K562 (cell line): ENCODE results near the gene TEX54. TPM values are rescaled to one million over a fixed set of nuclear protein-coding genes. Genes with fewer than 3 reads are reported as not detected.
A peak's percentile ranks its signal among the peaks of the same experiment; 100 is the strongest.

Source experiments
- FOXM1 ChIP-seq, 2 experiments: fragments of 450-650 bp in 1 of 2; sonication (generic) in 1 of 2; formaldehyde crosslinking in 1 of 2; IDR thresholded peaks; 2 replicates each; pipeline versions ENCODE4 v1.6.1 to v1.9.0; 2017 to 2022; ENCODE audit warnings: low read depth in 2 of 2, mild to moderate bottlenecking in 2 of 2, missing genetic modification reagents in 1 of 2, moderate library complexity in 1 of 2
- FOXP1 ChIP-seq: sonication (generic); formaldehyde crosslinking; IDR thresholded peaks from 2 replicates; pipeline ENCODE4 v1.8.0; 2022; ENCODE audit warnings: mild to moderate bottlenecking, missing genetic modification reagents
- YY1 ChIP-seq, 3 experiments: IDR thresholded peaks; 2 replicates each; pipeline ENCODE4 v1.6.1; 2011; ENCODE audit warnings: low read length in 2 of 3, mild to moderate bottlenecking in 2 of 3, moderate library complexity in 2 of 3, borderline replicate concordance in 1 of 3, control low read depth in 1 of 3, low read depth in 1 of 3; ENCODE audit not compliant: insufficient read depth in 3 of 3, insufficient replicate concordance in 2 of 3, control insufficient read depth in 1 of 3, insufficient read length in 1 of 3; ENCODE audit errors: extremely low read depth in 1 of 3
- ZNF239 ChIP-seq: fragments of 250-450 bp; sonication (Bioruptor Pico); IDR thresholded peaks from 2 replicates; pipeline ENCODE4 v1.4.0; 2020; ENCODE audit warnings: mild to moderate bottlenecking
- ZNF282 ChIP-seq: sonication (generic); formaldehyde crosslinking; IDR thresholded peaks from 2 replicates; pipeline ENCODE4 v1.8.1; 2023; ENCODE audit warnings: missing genetic modification reagents
- ZNF589 ChIP-seq: fragments of 200-800 bp; sonication (Bioruptor generic); IDR thresholded peaks from 2 replicates; pipeline ENCODE4 v1.6.1; 2016; ENCODE audit warnings: low read depth, missing genetic modification characterization, missing compliant biosample characterization
- polyA plus RNA-seq, 8 experiments: library from polyadenylated mRNA; depleted of rRNA in 4 of 8; stranded (reverse) in 5 of 8; unstranded in 3 of 8; fragments of >200 nt; fragmentation: Nextera tagmentation in 2 of 8; fragmentation: Illumina TruSeq in 1 of 8; extraction: Ambion mirVana in 2 of 8; extraction: Trizol in 1 of 8; gene quantifications; 2 replicates each; pipeline versions ENCODE4 v1.2.1 to v1.2.3, GENCODE V29; 2011 to 2014; ENCODE audit warnings: inconsistent platforms in 1 of 8, missing spikeins in 1 of 8
- total RNA-seq, 7 experiments: library from RNA; depleted of rRNA in 6 of 7; stranded (reverse); fragments of >200 nt in 6 of 7; fragmentation: Illumina TruSeq in 2 of 7; extraction: Trizol in 2 of 7; gene quantifications; 2 replicates each; pipeline versions ENCODE4 v1.2.1 to v1.2.3, GENCODE V29; 2011 to 2021; ENCODE audit warnings: low replicate concordance in 1 of 7
- TF ChIP-seq, protein P1 (sequence below), 2 experiments: fragments of 200-800 bp in 1 of 2; sonication (Bioruptor generic) in 1 of 2; sonication (generic) in 1 of 2; formaldehyde crosslinking in 1 of 2; IDR thresholded peaks in 1 of 2; conservative IDR thresholded peaks in 1 of 2; 2 replicates each; pipeline versions ENCODE4 v1.5.0 to v1.6.1; 2016 to 2020; ENCODE audit warnings: missing compliant biosample characterization in 1 of 2, missing genetic modification characterization in 1 of 2, missing genetic modification reagents in 1 of 2
- TF ChIP-seq, protein P2 (sequence below): fragments of 250-450 bp; sonication (Bioruptor Pico); IDR thresholded peaks from 2 replicates; pipeline ENCODE4 v1.8.0; 2022; ENCODE audit warnings: moderate library complexity, mild to moderate bottlenecking, inconsistent platforms
- TF ChIP-seq, protein P3 (sequence below), 2 experiments: fragments of 450-650 bp in 1 of 2; sonication (generic) in 1 of 2; formaldehyde crosslinking in 1 of 2; IDR thresholded peaks in 1 of 2; conservative IDR thresholded peaks in 1 of 2; 2 replicates each; pipeline versions ENCODE4 v1.6.1 to v1.8.1; 2016 to 2023; ENCODE audit warnings: mild to moderate bottlenecking in 2 of 2, moderate library complexity in 2 of 2, inconsistent platforms in 1 of 2, missing genetic modification reagents in 1 of 2
- TF ChIP-seq, protein P4 (sequence below): fragments of 450-650 bp; IDR thresholded peaks from 2 replicates; pipeline ENCODE4 v1.6.1; 2017; ENCODE audit warnings: antibody characterized with exemption, mild to moderate bottlenecking
- TF ChIP-seq, protein P5 (sequence below): fragments of 250-450 bp; sonication (Bioruptor Pico); IDR thresholded peaks from 2 replicates; pipeline ENCODE4 v1.5.0; 2021; ENCODE audit warnings: mild to moderate bottlenecking, moderate library complexity

The TEX54 gene
- total and polyA plus RNA-seq, 9 of the 15 experiments (the other 6 are each of a cell fraction or from before 2014, with no cell fraction given), result not detected

DNA sequence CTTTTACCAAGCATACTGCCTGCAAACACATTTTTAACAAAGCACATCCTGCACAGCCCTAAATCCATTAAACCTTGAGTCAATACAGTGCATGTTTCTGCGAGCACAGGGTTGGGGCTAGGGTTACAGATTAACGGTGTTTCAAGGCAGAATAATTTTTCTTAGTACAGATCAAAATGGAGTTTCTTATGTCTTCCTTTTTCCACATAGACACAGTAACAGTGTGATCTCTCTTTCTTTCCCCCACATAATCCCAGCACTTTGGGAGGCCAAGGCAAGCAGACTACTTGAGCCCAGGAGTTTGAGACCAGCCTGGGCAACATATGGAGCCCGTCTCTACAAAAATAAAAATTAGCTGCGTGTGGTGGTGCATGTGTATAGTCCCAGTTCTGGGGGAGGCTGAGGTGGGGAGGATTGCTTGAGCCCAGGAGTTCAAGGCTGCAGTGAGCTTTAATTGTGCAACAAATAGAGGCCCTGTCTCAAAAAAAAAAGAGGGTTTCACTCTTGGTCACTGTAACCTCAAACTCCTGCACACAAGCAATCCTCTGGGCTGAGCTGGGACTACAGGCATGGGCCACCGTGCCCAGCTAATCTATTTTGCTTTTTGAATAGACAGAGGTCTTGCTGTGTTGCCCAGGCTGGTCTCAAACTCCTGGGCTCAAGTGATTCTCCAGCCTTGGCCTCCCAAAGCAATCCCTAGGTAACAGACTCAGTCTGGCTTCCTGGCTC lies 28.4 kb upstream of the TEX54 start (continued):
- TF ChIP-seq FOXP1 (CRISPR knock-in tag) (no peak), ZNF589 (0 out of 2 replicates have a peak, but pooled peaks have one; percentile 21), ZNF282 (CRISPR knock-in tag) (no peak), FOXM1 (IDR thresholded peaks at IDR 0.05; ENCODE audit: low read depth) (no peak), FOXM1 (CRISPR knock-in tag; IDR thresholded peaks at IDR 0.05; ENCODE audit: low read depth) (no peak), ZNF239 (peak; percentile 66), YY1 (IDR thresholded peaks at IDR 0.05; ENCODE audit: borderline replicate concordance in 1 of 3, control insufficient read depth in 1 of 3, extremely low read depth in 1 of 3, insufficient read depth in 3 of 3, insufficient read length in 1 of 3, insufficient replicate concordance in 2 of 3, low read depth in 1 of 3, low read length in 2 of 3) (no peak)
- TF ChIP-seq, protein P1, sequence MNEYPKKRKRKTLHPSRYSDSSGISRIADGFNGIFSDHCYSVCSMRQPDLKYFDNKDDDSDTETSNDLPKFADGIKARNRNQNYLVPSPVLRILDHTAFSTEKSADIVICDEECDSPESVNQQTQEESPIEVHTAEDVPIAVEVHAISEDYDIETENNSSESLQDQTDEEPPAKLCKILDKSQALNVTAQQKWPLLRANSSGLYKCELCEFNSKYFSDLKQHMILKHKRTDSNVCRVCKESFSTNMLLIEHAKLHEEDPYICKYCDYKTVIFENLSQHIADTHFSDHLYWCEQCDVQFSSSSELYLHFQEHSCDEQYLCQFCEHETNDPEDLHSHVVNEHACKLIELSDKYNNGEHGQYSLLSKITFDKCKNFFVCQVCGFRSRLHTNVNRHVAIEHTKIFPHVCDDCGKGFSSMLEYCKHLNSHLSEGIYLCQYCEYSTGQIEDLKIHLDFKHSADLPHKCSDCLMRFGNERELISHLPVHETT (CRISPR knock-in tag; conservative IDR thresholded peaks at IDR 0.05 in 1 of 2, IDR thresholded peaks at IDR 0.05 in 1 of 2), result peak in 1 of 2 experiments; percentile 84; a peak in 2 of 4 replicates
- TF ChIP-seq, protein P2, sequence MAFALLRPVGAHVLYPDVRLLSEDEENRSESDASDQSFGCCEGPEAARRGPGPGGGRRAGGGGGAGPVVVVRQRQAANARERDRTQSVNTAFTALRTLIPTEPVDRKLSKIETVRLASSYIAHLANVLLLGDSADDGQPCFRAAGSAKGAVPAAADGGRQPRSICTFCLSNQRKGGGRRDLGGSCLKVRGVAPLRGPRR (CRISPR knock-in tag), result peak; percentile 91
- TF ChIP-seq, protein P3, sequence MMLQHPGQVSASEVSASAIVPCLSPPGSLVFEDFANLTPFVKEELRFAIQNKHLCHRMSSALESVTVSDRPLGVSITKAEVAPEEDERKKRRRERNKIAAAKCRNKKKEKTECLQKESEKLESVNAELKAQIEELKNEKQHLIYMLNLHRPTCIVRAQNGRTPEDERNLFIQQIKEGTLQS (IDR thresholded peaks at IDR 0.05), result no peak
- TF ChIP-seq, protein P3 (CRISPR knock-in tag; conservative IDR thresholded peaks at IDR 0.05), result no peak
- TF ChIP-seq, protein P4, sequence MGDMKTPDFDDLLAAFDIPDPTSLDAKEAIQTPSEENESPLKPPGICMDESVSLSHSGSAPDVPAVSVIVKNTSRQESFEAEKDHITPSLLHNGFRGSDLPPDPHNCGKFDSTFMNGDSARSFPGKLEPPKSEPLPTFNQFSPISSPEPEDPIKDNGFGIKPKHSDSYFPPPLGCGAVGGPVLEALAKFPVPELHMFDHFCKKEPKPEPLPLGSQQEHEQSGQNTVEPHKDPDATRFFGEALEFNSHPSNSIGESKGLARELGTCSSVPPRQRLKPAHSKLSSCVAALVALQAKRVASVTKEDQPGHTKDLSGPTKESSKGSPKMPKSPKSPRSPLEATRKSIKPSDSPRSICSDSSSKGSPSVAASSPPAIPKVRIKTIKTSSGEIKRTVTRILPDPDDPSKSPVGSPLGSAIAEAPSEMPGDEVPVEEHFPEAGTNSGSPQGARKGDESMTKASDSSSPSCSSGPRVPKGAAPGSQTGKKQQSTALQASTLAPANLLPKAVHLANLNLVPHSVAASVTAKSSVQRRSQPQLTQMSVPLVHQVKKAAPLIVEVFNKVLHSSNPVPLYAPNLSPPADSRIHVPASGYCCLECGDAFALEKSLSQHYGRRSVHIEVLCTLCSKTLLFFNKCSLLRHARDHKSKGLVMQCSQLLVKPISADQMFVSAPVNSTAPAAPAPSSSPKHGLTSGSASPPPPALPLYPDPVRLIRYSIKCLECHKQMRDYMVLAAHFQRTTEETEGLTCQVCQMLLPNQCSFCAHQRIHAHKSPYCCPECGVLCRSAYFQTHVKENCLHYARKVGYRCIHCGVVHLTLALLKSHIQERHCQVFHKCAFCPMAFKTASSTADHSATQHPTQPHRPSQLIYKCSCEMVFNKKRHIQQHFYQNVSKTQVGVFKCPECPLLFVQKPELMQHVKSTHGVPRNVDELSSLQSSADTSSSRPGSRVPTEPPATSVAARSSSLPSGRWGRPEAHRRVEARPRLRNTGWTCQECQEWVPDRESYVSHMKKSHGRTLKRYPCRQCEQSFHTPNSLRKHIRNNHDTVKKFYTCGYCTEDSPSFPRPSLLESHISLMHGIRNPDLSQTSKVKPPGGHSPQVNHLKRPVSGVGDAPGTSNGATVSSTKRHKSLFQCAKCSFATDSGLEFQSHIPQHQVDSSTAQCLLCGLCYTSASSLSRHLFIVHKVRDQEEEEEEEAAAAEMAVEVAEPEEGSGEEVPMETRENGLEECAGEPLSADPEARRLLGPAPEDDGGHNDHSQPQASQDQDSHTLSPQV, result peak; percentile 95
- TF ChIP-seq, protein P5, sequence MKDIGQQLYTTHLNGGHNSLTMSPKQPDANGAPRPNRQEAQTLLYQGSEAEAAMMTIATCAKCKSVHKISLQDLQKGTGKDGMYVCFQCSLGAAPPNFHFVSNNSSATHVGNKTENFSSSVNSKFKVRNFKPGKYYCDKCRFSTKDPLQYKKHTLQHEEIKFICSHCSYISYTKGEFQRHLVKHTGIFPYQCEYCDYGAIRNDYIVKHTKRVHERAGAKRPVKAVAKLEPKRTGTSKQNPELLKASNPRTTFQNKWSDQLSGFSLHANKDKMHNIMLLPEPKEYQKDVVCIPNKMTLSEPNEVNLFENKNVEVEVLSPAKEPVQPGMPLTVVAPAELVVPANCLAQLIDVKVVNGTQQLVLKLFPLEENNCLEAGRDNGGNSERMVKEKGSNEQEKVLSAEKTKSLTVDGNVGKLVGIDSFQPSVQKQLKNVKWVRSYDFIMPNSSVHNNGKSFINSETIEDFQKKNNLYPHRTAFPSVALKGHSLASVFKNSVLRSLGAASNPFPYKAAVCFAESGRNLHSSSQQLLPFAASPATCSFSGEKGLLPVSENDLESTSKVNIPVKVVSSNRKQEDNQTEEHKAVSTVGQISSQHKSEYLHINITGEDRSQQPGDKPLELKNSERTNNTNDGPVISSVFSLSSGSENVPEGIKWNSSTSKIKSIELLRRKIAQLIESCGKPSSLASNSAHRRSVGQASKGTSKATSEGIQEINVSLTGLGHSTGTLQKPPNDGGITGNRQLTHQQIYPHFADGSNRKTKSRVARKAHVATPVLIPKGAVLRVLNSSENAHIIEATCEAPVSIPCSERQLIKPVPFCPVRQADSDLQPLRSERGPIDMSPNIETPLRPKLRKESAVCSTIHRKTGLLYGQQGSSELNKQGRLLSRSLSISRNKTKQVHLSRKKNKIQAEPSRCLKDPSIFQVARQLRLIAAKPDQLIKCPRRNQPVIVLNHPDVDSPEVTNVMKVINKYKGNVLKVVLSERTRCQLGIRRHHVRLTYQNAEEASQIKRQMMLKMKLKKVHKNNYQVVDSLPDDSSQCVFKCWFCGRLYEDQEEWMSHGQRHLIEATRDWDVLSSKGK (CRISPR knock-in tag), result no peak
